Neuronal stem cell (in vitro differentiated cells): ENCODE results near the gene XYLT1.

Experiments used
- DNase-seq: peaks from one replicate; pipeline ENCODE4 v3.0.0-alpha.2; 2013; ENCODE audit warnings: low spot score
- H2AFZ ChIP-seq: one replicate; pipeline ENCODE4 v1.6.1; 2013; ENCODE audit warnings: mild to moderate bottlenecking, low read length, inconsistent platforms
- H2AK5ac ChIP-seq: 2 replicates; pipeline ENCODE4 v1.6.1; 2013; ENCODE audit warnings: low read depth, mild to moderate bottlenecking, inconsistent platforms, low read length, moderate library complexity, mixed read lengths
- H2BK120ac ChIP-seq: 2 replicates; pipeline ENCODE4 v1.6.1; 2013; ENCODE audit warnings: low read depth, mild to moderate bottlenecking, inconsistent platforms, low read length, moderate library complexity, mixed read lengths
- H2BK12ac ChIP-seq: one replicate; pipeline ENCODE4 v1.6.1; 2013; ENCODE audit warnings: low read length, inconsistent platforms
- H2BK15ac ChIP-seq: 2 replicates; pipeline ENCODE4 v1.6.1; 2013; ENCODE audit warnings: mild to moderate bottlenecking, low read length, inconsistent platforms, mixed read lengths
- H2BK5ac ChIP-seq: one replicate; pipeline ENCODE4 v1.6.1; 2013; ENCODE audit warnings: inconsistent platforms, mild to moderate bottlenecking, low read length, moderate library complexity
- H3K14ac ChIP-seq: one replicate; pipeline ENCODE4 v1.6.1; 2013; ENCODE audit warnings: low read length, inconsistent platforms
- H3K18ac ChIP-seq: 2 replicates; pipeline ENCODE4 v1.6.1; 2013; ENCODE audit warnings: low read length, inconsistent platforms
- H3K23ac ChIP-seq: 2 replicates; pipeline ENCODE4 v1.6.1; 2013; ENCODE audit warnings: low read depth, mild to moderate bottlenecking, mixed read lengths, low read length, inconsistent platforms; ENCODE audit not compliant: poor library complexity
- H3K27ac ChIP-seq: replicated peaks from 3 replicates; pipeline ENCODE4 v1.5.1; 2013; ENCODE audit warnings: low read length, inconsistent platforms
- H3K27me3 ChIP-seq, 3 experiments: 2 replicates each; pipeline ENCODE4 v1.6.1; 2013; ENCODE audit warnings: low read length in 3 of 3, mild to moderate bottlenecking in 2 of 3, inconsistent platforms in 1 of 3, low read depth in 1 of 3, mixed read lengths in 1 of 3, moderate library complexity in 1 of 3; ENCODE audit not compliant: control insufficient read depth in 3 of 3, insufficient read depth in 3 of 3
- H3K36me3 ChIP-seq, 2 donors: replicated peaks in 1 of 2; 2 replicates each; pipeline ENCODE4 v1.6.1; 2013; ENCODE audit warnings: low read length in 2 of 2; ENCODE audit not compliant: control insufficient read depth in 2 of 2, insufficient read depth in 2 of 2
- H3K4ac ChIP-seq: 2 replicates; pipeline ENCODE4 v1.6.1; 2013; ENCODE audit warnings: inconsistent platforms, mild to moderate bottlenecking, low read length, moderate library complexity
- H3K4me1 ChIP-seq, 2 donors: 1 replicate in 1 of 2; 2 replicates in 1 of 2; pipeline ENCODE4 v1.6.1; 2013; ENCODE audit warnings: low read length in 2 of 2, low read depth in 1 of 2; ENCODE audit not compliant: control insufficient read depth in 2 of 2, insufficient read depth in 1 of 2
- H3K4me2 ChIP-seq: one replicate; pipeline ENCODE4 v1.6.1; 2013; ENCODE audit warnings: mild to moderate bottlenecking, low read length, inconsistent platforms; ENCODE audit not compliant: insufficient read depth, poor library complexity, severe bottlenecking
- H3K4me3 ChIP-seq, 2 donors: 2 replicates each; pipeline ENCODE4 v1.5.1; 2013; ENCODE audit warnings: low read length in 2 of 2, mild to moderate bottlenecking in 2 of 2, inconsistent platforms in 1 of 2, moderate library complexity in 1 of 2
- H3K79me1 ChIP-seq: one replicate; pipeline ENCODE4 v1.6.1; 2013; ENCODE audit warnings: low read depth, mild to moderate bottlenecking, inconsistent platforms, low read length, moderate library complexity
- H3K9ac ChIP-seq: one replicate; pipeline ENCODE4 v1.6.1; 2013; ENCODE audit warnings: mild to moderate bottlenecking, low read depth, low read length, inconsistent platforms; ENCODE audit not compliant: poor library complexity
- H3K9me3 ChIP-seq, 2 donors: replicated peaks in 1 of 2; 2 replicates each; pipeline versions ENCODE3 to v1.6.1; 2013; ENCODE audit warnings: low read length in 2 of 2, mild to moderate bottlenecking in 2 of 2, inconsistent platforms in 1 of 2, low read depth in 1 of 2, mixed read lengths in 1 of 2, moderate library complexity in 1 of 2; ENCODE audit not compliant: control insufficient read depth in 2 of 2, insufficient read depth in 1 of 2
- H4K8ac ChIP-seq: one replicate; pipeline ENCODE4 v1.6.1; 2013; ENCODE audit warnings: low read depth, mild to moderate bottlenecking, inconsistent platforms, low read length, moderate library complexity
- H4K91ac ChIP-seq: one replicate; pipeline ENCODE4 v1.6.1; 2013; ENCODE audit warnings: low read length, low read depth, mild to moderate bottlenecking, inconsistent platforms; ENCODE audit not compliant: poor library complexity
- WGBS, 2 donors: extraction: QIAGEN DNeasy Blood & Tissue Kit; methylation state at CpG; one replicate each; pipeline ENCODE4 v1.1.7; 2013; ENCODE audit warnings: missing lambda C conversion rate in 2 of 2, mixed read lengths in 1 of 2; ENCODE audit not compliant: insufficient read length in 2 of 2, insufficient replicate concordance in 1 of 2; ENCODE audit errors: extremely low coverage in 2 of 2; 5-methylcytosine and 5-hydroxymethylcytosine counted together

The XYLT1 gene

DNA sequence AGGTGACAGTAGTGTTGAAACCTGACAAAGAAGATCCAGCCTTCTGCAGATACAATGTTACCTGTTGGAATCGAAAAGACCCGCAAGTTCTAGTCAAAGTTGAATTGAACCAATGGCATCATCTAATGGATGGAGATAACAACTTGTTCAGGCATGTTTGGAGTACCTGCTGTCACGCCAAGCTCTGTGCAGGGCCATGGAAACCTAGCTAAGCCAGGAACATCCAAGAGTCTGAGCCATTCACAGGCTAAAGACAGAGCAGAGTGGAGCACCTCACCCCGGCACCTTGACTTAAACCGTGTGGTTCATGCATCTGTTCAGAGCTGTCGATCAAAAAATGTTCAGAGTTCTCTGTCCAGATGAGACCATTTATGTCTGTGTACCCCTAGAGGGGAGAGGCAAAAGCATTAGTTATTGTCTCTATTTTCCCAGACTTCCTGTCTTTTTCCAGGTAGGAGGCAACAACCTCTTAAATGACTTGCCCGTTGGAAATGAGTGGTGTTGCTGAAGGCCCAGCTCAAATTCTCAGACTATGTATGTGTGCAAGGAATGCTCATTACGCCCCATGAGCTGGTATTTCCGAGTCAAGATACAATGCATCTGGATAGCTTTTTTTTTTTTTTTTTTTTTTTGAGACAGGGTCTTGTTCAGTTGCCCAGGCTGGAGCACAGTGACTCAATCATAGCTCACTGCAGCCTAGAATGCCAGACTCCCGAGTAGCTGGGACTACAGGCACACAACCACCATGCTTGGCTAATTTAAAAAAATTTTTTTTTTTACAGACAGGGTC is 44.9 kb upstream of the XYLT1 start:
- H3K4ac ChIP-seq, result no peak overlapping the region
- H3K23ac ChIP-seq, result no peak overlapping the region
- no peak overlapping the region for H3K14ac ChIP-seq
- H3K27ac ChIP-seq, result no peak overlapping the region
- H3K18ac ChIP-seq, result no peak overlapping the region
- no peak overlapping the region for H2BK15ac ChIP-seq
- no peak overlapping the region for H3K4me2 ChIP-seq
- no peak overlapping the region for H4K8ac ChIP-seq
- no peak overlapping the region for H2AFZ ChIP-seq
- no peak overlapping the region for H2BK12ac ChIP-seq
- no peak overlapping the region for H3K4me3 ChIP-seq
- H4K91ac ChIP-seq, result no peak overlapping the region
- H3K27me3 ChIP-seq, result peaks cover 0 to 5% (median 0%) of the 10 kb centered on the region in 3 experiments
- no peaks in the 10 kb centered on the region for H3K9me3 ChIP-seq
- H3K4me1 ChIP-seq, result no peaks in the 10 kb centered on the region
- no peaks in the 10 kb centered on the region for H3K36me3 ChIP-seq
- no peak overlapping the region for H2AK5ac ChIP-seq
- H2BK5ac ChIP-seq, result no peak overlapping the region
- H3K9ac ChIP-seq, result no peak overlapping the region
- no peak for DNase-seq
- H3K79me1 ChIP-seq, result no peaks in the 10 kb centered on the region
- no CpG with 5 or more reads among the region's 10 CpGs for WGBS, 2 donors
- no peak overlapping the region for H2BK120ac ChIP-seq

DNA sequence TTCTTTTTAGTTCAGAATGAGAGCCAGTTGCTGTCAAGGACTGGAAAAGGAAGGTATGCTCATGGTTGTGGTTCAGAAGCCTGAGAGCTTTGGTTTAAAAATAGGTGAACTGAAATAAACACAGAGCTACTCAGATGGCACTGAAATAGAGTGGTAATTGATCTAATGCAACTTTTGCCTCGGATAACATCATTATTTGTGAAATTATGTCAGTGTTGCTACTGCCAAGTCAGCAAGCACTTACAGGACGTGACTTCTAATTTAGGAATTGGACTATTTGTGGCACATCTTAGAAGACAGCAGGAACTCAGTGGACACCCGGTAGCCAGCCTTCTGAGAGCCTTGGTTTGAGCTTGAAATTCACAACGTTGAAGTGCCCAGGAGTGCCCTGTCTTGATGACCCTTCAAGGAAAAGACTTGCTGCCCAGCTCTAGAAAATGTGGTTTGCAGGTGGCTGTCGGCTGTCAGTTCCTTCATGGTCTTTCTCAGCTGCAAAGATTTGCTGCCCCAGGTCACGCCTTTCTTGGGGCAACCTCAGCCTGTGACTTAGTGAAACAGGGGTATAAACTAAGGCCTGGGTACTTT is 42.0 kb upstream of the XYLT1 start:
- no peak overlapping the region for H3K4me3 ChIP-seq
- H3K14ac ChIP-seq, result no peak overlapping the region
- H4K91ac ChIP-seq, result no peak overlapping the region
- no peak overlapping the region for H3K27ac ChIP-seq
- no CpG with 5 or more reads among the region's 6 CpGs for WGBS, 2 donors
- DNase-seq, result no peak
- H4K8ac ChIP-seq, result no peak overlapping the region
- H2BK120ac ChIP-seq, result no peak overlapping the region
- H3K4me1 ChIP-seq, result no peaks in the 10 kb centered on the region
- no peak overlapping the region for H3K4ac ChIP-seq
- no peak overlapping the region for H3K4me2 ChIP-seq
- H2AFZ ChIP-seq, result no peak overlapping the region
- H2BK5ac ChIP-seq, result no peak overlapping the region
- no peaks in the 10 kb centered on the region for H3K79me1 ChIP-seq
- peaks cover 0 to 5% of the 10 kb centered on the region in 2 donors for H3K9me3 ChIP-seq
- H2BK12ac ChIP-seq, result no peak overlapping the region
- no peaks in the 10 kb centered on the region for H3K27me3 ChIP-seq
- no peak overlapping the region for H3K9ac ChIP-seq
- no peak overlapping the region for H3K18ac ChIP-seq
- no peak overlapping the region for H2AK5ac ChIP-seq
- H3K36me3 ChIP-seq, result no peaks in the 10 kb centered on the region
- H3K23ac ChIP-seq, result no peak overlapping the region
- H2BK15ac ChIP-seq, result no peak overlapping the region

- no peak overlapping the region for H2AFZ ChIP-seq
- no peak overlapping the region for H2BK15ac ChIP-seq
- DNase-seq, result no peak
- no peaks in the 10 kb centered on the region for H3K4me1 ChIP-seq
- H2BK5ac ChIP-seq, result no peak overlapping the region
- H4K8ac ChIP-seq, result no peak overlapping the region
- peaks cover 0 to 7% of the 10 kb centered on the region in 2 donors for H3K9me3 ChIP-seq
- H3K18ac ChIP-seq, result no peak overlapping the region
- no peak overlapping the region for H4K91ac ChIP-seq
- no peak overlapping the region for H3K4ac ChIP-seq
- no peak overlapping the region for H2AK5ac ChIP-seq
- H3K27ac ChIP-seq, result no peak overlapping the region
- no peaks in the 10 kb centered on the region for H3K79me1 ChIP-seq
- no peak overlapping the region for H3K14ac ChIP-seq
- H3K36me3 ChIP-seq, result no peaks in the 10 kb centered on the region
- no peaks in the 10 kb centered on the region for H3K27me3 ChIP-seq
- H3K4me2 ChIP-seq, result no peak overlapping the region
- no peak overlapping the region for H2BK12ac ChIP-seq
- no peak overlapping the region for H3K9ac ChIP-seq
- no peak overlapping the region for H3K23ac ChIP-seq
- H2BK120ac ChIP-seq, result no peak overlapping the region
- no peak overlapping the region for H3K4me3 ChIP-seq
Observed at GRCh38 chr16:17511340-17511739, 40.6 kb upstream of the XYLT1 start.

DNA sequence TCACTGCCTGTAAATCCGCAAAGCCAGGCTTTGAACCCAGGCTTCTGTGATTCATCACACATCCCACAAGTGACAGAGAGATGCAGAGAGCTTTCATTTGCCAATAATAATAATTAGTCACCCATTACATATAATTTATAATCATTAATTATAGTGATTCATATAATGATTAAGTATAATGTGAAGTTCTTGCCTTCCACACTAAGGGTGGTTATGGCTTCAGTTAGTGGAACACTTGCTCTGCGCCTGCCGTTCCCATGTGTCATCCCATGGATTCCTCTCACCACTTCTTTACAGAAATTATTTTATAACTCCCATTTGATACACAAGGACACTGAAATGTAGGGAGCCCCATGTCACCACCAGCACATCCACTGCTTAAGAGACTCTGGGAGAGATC is 39.8 kb upstream of the XYLT1 start:
- no peak overlapping the region for H3K27ac ChIP-seq

More for the DNA sequence above, 39.8 kb upstream of the XYLT1 start:
- H2AK5ac ChIP-seq, result no peak overlapping the region
- no peak overlapping the region for H2BK15ac ChIP-seq
- H3K18ac ChIP-seq, result no peak overlapping the region
- no peak overlapping the region for H4K91ac ChIP-seq
- no peak overlapping the region for H3K23ac ChIP-seq
- H3K27me3 ChIP-seq, result no peaks in the 10 kb centered on the region
- DNase-seq, result no peak
- H3K4ac ChIP-seq, result no peak overlapping the region
- H2BK5ac ChIP-seq, result no peak overlapping the region
- no peak overlapping the region for H3K4me2 ChIP-seq
- no peak overlapping the region for H3K9ac ChIP-seq
- no peaks in the 10 kb centered on the region for H3K4me1 ChIP-seq
- H3K14ac ChIP-seq, result no peak overlapping the region
- H3K9me3 ChIP-seq, result peaks cover 0 to 7% of the 10 kb centered on the region in 2 donors
- H3K4me3 ChIP-seq, result no peak overlapping the region
- H2BK12ac ChIP-seq, result no peak overlapping the region
- H3K79me1 ChIP-seq, result no peaks in the 10 kb centered on the region
- no CpG with 5 or more reads among the region's 3 CpGs for WGBS, 2 donors
- H2BK120ac ChIP-seq, result no peak overlapping the region
- H4K8ac ChIP-seq, result no peak overlapping the region
- no peaks in the 10 kb centered on the region for H3K36me3 ChIP-seq
- H2AFZ ChIP-seq, result no peak overlapping the region
